CD4-positive, alpha-beta T cell treated with Interleukin-17A for 1 hour (primary cell): ENCODE results near the gene STX18.

Experiments
- DNase-seq: peaks from one replicate; pipeline ENCODE4 v3.0.0-alpha.2; 2020

STX18 gene

GRCh38 chr4:4415806-4416805, 125.7 kb downstream of the STX18 start:
- no peak for DNase-seq

DNA sequence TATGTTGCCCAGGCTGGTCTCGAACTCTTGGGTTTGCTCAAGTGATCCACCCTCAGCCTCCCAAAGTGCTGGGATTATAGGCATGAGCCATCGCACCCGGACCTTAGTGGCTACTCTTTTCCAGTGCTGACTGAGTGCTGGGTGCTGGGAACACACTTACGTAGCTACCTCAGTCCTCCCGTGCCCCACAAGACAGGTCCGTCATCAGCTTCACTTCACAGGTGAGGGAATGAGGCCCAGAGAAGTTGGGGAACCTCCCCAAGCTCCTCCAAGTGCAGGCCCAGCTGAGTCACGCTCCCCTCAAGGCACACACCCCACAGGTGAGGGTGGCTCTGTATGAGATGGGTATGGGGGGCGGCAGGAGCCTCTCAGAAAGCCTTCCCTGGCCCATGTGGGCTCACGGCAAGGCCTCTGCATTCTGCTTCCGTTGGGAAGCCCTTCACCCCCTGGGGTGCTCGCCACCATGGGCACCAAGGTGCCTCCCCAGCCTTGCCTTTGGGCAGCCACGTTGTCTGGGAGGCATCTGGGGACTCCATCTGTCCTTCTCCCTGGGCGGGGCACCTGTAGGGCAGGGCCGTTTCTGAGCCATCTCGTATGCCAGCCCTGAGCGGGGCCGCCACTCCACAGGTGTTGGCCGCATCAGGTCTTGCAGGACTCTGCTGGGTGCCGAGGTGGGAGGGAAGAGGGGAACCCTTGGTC, 126.6 kb downstream of the STX18 start:
- no peak for DNase-seq

- no peak for DNase-seq
These were observed 128.0 kb downstream of the STX18 start for GRCh38 chr4:4413806-4414205.

- DNase-seq: no peak
These were observed 128.5 kb downstream of the STX18 start for GRCh38 chr4:4413373-4413725.

- DNase-seq: no peak
These were observed 129.0 kb downstream of the STX18 start for GRCh38 chr4:4412641-4413372.

DNA sequence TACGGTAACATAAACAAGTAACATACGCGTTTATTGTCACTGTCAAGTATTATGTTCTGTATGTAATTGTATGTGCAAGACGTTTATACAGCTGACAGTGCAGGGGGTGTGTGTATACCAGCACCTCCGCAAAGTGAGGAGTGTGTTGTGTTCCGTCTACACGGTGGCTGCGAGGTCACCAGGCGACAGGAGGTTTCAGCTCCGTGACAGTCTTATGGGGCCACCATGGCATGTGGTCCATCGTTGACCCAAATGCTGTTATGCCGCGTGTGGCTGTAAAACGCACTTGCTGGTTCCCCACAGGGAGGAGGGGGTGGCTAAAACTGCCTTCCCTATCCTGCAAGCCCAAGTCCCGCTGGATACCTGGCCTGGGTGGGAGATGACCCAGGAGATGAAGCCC, 129.9 kb downstream of the STX18 start:
- no peak for DNase-seq

DNA sequence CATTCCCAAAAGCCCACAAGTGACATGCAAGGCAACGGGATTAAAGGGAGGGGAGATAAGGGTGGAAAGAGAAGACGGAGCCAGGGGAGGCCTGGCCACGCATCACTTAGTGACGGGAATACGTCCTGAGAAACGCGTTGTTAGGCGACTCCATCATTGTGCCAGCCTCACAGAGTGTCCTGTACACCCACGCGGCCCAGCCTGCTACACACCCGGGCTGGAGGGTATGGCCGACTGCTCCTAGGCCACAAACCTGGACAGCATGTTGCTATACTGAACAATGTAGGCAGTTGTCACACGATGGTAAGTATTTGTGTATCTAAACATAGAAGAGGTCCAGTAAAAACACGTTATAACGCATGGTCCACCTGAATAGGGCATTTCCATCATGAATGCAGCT, 131.6 kb downstream of the STX18 start:
- DNase-seq: no peak

DNA sequence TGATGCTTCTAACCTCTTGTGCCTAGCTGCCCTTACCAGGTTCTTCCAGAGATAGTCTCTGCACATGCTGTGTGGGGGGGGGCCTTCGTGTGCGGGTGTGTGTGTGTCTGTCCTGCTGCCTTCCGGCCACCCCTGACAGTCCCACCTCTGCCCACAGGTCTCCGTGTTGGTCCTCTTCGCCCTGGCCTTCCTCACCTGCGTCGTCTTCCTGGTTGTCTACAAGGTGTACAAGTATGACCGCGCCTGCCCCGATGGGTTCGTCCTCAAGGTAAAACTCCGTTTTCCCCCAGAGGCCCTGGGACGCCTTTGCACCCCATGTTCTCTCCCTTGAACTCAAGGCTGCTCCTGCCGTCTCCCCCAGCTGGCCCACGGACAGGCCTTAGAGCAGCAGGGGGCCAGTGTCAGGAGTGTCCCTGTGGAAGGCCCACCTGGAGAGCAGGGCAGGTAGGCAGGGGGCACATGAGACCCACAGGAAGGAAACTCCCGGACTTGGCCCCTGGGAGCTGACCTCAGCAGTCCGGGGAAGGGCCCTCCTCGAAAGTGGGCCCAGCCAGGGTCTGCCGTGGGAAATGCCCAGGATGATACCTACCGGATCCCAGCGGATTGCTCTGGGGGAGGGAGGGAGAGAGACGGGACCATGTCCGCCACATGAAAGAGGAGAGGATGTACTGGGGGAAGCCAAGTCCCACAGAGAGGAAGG, 132.3 kb downstream of the STX18 start:
- no peak for DNase-seq

GRCh38 chr4:4408576-4409335, 133.1 kb downstream of the STX18 start:
- DNase-seq: no peak

GRCh38 chr4:4408132-4408523, 133.7 kb downstream of the STX18 start:
- no peak for DNase-seq

GRCh38 chr4:4407299-4408131, 134.3 kb downstream of the STX18 start:
- DNase-seq: no peak

DNA sequence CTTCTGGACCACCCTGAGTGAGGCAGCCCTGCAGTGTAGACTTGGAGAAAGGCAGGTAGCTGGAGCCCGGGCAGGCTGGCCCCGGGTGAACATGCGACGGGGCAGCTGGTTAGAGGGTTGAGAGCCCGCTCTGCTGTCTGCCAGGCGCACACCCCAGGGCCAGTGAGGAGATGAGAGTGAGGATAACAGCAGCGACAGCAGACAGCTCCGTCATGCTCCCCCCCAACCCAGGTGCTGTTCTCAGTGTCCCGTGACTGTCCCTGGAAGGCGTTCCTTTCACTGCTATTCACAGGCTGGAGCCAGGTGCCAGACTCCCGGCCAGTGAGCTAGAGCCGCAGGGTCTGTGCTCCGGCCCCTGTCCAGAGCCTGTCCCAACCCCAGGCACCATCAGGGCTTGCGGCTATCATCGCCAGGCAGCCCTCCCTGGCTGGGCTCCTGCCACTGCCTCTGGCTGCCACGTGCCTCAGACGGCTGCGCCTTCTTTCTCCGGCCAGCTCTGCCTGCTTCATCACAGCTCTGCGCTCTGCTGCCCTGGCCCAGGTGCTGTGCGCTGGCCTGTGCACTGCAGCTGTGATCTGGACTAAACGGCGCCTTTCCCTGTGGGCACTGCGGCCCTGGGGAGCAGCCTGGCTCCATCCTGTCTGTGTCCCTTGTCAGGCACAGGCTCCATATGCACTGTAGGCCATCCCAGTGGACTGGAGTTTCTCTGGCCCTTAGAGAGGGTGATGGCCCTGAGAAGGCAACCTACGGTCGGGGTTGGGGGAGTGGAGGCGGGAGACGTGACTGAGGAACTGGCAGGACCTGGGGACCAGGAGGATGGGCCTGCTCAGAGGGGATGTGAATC, 135.2 kb downstream of the STX18 start:
- DNase-seq: no peak

- DNase-seq: no peak
These were observed 136.4 kb downstream of the STX18 start for GRCh38 chr4:4405358-4405962.

DNA sequence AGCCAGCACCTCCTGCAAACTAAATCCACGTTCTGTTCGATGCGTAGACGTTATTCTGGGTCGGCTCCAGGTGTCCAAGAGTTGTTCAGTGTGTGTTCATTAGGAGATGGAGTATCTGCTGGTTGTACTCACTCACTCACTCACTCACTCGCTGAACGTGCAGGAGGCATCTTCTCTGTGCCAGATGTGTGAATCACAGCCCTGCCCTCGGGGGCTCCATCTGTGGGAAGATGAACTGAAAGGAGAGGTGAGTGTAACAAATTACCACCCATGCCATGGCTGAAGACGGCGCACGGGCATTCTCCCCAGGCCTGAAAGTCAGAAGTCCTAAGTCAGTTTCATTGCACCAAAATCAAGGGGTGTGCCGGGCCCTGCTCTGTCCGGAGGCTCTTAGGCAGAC, 138.9 kb downstream of the STX18 start:
- DNase-seq: no peak

- DNase-seq: no peak
These were observed 140.8 kb downstream of the STX18 start for GRCh38 chr4:4401036-4401435.

DNA sequence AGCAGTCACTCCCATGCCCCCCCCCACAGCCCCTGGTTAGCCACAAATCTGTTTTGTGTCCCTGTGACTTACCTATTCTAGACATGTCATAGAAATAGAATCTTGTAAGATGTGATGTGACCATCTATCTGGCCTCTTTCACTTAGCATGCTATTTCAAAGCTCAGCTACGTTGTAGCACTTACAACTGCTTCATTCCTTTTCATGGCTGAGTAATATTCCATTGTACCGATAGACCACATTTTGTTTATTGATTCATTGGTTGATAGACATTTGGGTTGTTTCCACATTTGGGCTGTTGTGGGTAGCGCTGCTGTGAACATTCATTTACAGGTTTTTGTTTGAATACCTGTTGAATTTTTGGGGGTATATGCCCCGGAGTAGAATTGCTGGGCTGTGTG, 143.4 kb downstream of the STX18 start:
- DNase-seq: no peak

DNA sequence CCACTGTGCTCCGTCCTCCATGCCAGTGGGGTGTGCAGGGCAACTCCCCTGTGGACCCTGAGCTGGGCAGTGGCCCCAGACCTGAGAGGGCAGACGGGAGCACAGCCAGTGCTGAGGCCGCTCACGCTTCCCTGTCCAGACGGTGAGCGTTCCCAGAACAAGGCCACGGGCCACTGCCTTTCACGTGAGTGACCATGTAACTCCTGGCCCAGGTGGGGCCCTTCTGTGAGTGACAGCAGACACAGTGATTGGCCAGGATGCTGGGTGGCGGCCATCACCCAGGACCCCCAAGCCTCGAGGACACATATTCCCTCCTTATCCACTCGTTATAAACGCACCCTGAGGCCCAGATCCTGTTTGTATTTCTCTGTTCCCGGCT, 144.4 kb downstream of the STX18 start:
- no peak for DNase-seq

DNA sequence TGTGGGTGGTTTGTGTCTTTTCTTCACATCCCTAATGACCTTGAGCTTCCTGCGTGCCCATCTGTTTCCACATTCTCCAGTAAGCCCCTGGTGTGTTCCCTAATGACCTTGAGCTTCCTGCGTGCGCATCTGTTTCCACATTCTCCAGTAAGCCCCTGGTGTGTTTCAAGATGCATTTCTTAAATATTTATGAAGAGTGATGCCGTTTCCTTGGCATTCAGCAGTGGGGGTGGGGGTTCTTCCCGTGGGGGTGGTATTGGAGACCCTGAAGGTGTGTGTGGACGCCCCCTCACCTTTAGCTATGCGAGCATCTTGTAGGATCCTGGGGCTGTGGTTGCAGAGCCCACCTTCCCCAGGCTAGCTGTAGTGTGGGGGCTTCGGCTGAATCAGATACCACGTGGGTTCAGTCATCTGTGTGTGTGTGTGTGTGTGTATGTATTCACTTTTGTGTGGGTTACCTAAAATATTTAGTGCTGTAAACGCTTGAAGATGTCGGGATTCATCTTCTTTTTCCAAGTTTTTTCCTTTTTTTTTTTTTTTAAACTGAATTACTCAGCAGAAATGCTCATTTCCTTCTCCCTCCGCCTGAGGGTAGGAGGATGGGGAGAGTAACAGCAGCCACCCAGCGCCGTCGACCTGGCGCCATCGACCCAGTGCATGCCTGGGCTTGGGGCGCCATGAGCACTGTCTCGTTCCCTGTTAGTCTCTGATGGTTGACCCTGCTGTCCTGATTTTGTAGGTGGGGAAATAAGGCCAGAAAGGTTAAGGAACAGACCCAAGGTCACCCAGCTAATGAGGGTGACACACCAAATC, 145.0 kb downstream of the STX18 start:
- no peak for DNase-seq
